ENCODE data around the gene BRSK1.

BRSK1 gene

GRCh38 chr19:55266404-55266803, 17.4 kb upstream of the BRSK1 start:
- no peaks in the 10 kb centered on the region for H3K36me3 ChIP-seq (ENCODE audit: control insufficient read depth, low read length)
- no peaks in the 10 kb centered on the region for H3K9me2 ChIP-seq (replicated peaks; ENCODE audit: control insufficient read depth, low read length)
- TF ChIP-seq CTCF (IDR thresholded peaks at IDR 0.05; ENCODE audit: low read depth, low read length, poor library complexity, severe bottlenecking): no peak
- TF ChIP-seq EZH2phosphoT487 (IDR thresholded peaks at IDR 0.05; ENCODE audit: borderline replicate concordance, low read length): no peak
- peaks cover 5% of the 10 kb centered on the region for H3K79me2 ChIP-seq (ENCODE audit: control insufficient read depth, low read length)
- no peaks in the 10 kb centered on the region for H3K27me3 ChIP-seq (ENCODE audit: control insufficient read depth, low read length)
- H3F3A ChIP-seq (ENCODE audit: control insufficient read depth, insufficient read depth): peaks cover 13% of the 10 kb centered on the region; the same call in 1 of the 2 replicates
- H3K4me3 ChIP-seq (ENCODE audit: low read length): no peak overlapping the region
- H3K9me3 ChIP-seq (ENCODE audit: control insufficient read depth, insufficient read depth, low read length): peaks cover 7% of the 10 kb centered on the region; the same call in 1 of the 2 replicates
- no peaks in the 10 kb centered on the region for H3K4me1 ChIP-seq (ENCODE audit: control insufficient read depth, low read length)
- H3K4me2 ChIP-seq (ENCODE audit: low read length): no peak overlapping the region
- no peak overlapping the region for H3K27ac ChIP-seq (ENCODE audit: low read depth, low read length)
- H4K20me1 ChIP-seq (ENCODE audit: control insufficient read depth, insufficient read depth, low read depth, low read length): no peaks in the 10 kb centered on the region

- no peak overlapping the region for H3K27ac ChIP-seq (ENCODE audit: low read depth, low read length)
- no peaks in the 10 kb centered on the region for H3K9me2 ChIP-seq (replicated peaks; ENCODE audit: control insufficient read depth, low read length)
- H3K9me3 ChIP-seq (ENCODE audit: control insufficient read depth, insufficient read depth, low read length): peaks cover 7% of the 10 kb centered on the region; the same call in 1 of the 2 replicates
- no peak overlapping the region for H3K4me3 ChIP-seq (ENCODE audit: low read length)
- peaks cover 13% of the 10 kb centered on the region; the same call in 1 of the 2 replicates for H3F3A ChIP-seq (ENCODE audit: control insufficient read depth, insufficient read depth)
- H3K4me2 ChIP-seq (ENCODE audit: low read length): no peak overlapping the region
- no peaks in the 10 kb centered on the region for H4K20me1 ChIP-seq (ENCODE audit: control insufficient read depth, insufficient read depth, low read depth, low read length)
- H3K79me2 ChIP-seq (ENCODE audit: control insufficient read depth, low read length): peaks cover 5% of the 10 kb centered on the region
- H3K36me3 ChIP-seq (ENCODE audit: control insufficient read depth, low read length): no peaks in the 10 kb centered on the region
- no peak for TF ChIP-seq CTCF (IDR thresholded peaks at IDR 0.05; ENCODE audit: low read depth, low read length, poor library complexity, severe bottlenecking)
- TF ChIP-seq EZH2phosphoT487 (IDR thresholded peaks at IDR 0.05; ENCODE audit: borderline replicate concordance, low read length): no peak
- H3K27me3 ChIP-seq (ENCODE audit: control insufficient read depth, low read length): no peaks in the 10 kb centered on the region
- no peaks in the 10 kb centered on the region for H3K4me1 ChIP-seq (ENCODE audit: control insufficient read depth, low read length)
Measured at GRCh38 chr19:55266840-55267239, 17.0 kb upstream of the BRSK1 start.

- Histone ChIP-seq H3K36me3 (ENCODE audit: control insufficient read depth, low read length) (peaks cover 5% of the 10 kb centered on the region; the same call in 1 of the 2 replicates), H3K4me2 (ENCODE audit: low read length) (no peak overlapping the region), H3K9me3 (ENCODE audit: control insufficient read depth, insufficient read depth, low read length) (peaks cover 7% of the 10 kb centered on the region; the same call in 1 of the 2 replicates), H3K79me2 (ENCODE audit: control insufficient read depth, low read length) (peaks cover 5% of the 10 kb centered on the region), H3K4me1 (ENCODE audit: control insufficient read depth, low read length) (no peaks in the 10 kb centered on the region), H4K20me1 (ENCODE audit: control insufficient read depth, insufficient read depth, low read depth, low read length) (no peaks in the 10 kb centered on the region), H3K4me3 (ENCODE audit: low read length) (no peak overlapping the region), H3K27ac (ENCODE audit: low read depth, low read length) (no peak overlapping the region), H3K27me3 (ENCODE audit: control insufficient read depth, low read length) (no peaks in the 10 kb centered on the region), H3F3A (ENCODE audit: control insufficient read depth, insufficient read depth) (peaks cover 9% of the 10 kb centered on the region; the same call in 1 of the 2 replicates), H3K9me2 (replicated peaks; ENCODE audit: control insufficient read depth, low read length) (no peaks in the 10 kb centered on the region)
- TF ChIP-seq CTCF (IDR thresholded peaks at IDR 0.05; ENCODE audit: low read depth, low read length, poor library complexity, severe bottlenecking) (no peak), EZH2phosphoT487 (IDR thresholded peaks at IDR 0.05; ENCODE audit: borderline replicate concordance, low read length) (no peak)
Measured at GRCh38 chr19:55269299-55269698, 14.5 kb upstream of the BRSK1 start.

All from DOHH2 (cell line).